ENCODE measurements around the gene TPMT.

TPMT gene

DNA sequence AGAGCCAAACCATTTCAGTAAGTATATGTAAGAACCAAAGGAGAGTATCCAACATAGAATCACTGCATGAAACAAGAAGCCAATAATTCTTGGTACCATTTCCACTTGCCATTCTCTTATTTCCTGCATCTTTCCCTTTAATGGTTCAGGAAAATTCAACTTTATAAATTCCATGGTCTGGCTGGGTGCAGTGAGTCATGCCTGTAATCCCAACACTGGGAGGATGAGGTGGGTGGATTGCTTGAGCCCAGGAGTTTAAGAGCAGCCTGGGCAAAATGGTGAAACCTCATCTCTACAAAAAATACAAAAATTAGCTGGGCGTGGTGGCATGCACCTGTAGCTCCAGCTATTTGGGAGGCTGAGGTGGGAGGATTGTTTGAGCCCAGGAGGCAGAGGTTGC lies 53.6 kb downstream of the TPMT start:
- H3K4me1 ChIP-seq (ENCODE audit: low read length): no peaks in the 10 kb centered on the region
- no peak overlapping the region for H3K27ac ChIP-seq (ENCODE audit: low read length)
- H3K4me2 ChIP-seq (ENCODE audit: low read depth, low read length): no peak overlapping the region
- H4K20me1 ChIP-seq (ENCODE audit: insufficient read depth, low read length): no peaks in the 10 kb centered on the region
- no peak overlapping the region for H3K4me3 ChIP-seq (ENCODE audit: low read length)
- TF ChIP-seq CTCF (IDR thresholded peaks at IDR 0.05; ENCODE audit: low read length) (no peak), EZH2phosphoT487 (IDR thresholded peaks at IDR 0.05; ENCODE audit: low read length) (no peak), EZH2 (optimal IDR thresholded peaks at IDR 0.05; ENCODE audit: low read depth, low read length) (no peak)
- no peaks in the 10 kb centered on the region for H3K27me3 ChIP-seq (replicated peaks; ENCODE audit: insufficient read depth, low read length)
- H3K9me2 ChIP-seq (replicated peaks; ENCODE audit: insufficient read depth, low read length): no peaks in the 10 kb centered on the region
- no peak for DNase-seq
- H2AFZ ChIP-seq (ENCODE audit: low read length): no peak overlapping the region
- H3K36me3 ChIP-seq (replicated peaks; ENCODE audit: insufficient read depth, low read length): no peaks in the 10 kb centered on the region
- no peaks in the 10 kb centered on the region for H3K9me3 ChIP-seq (replicated peaks; ENCODE audit: insufficient read depth, low read length)
- H3F3A ChIP-seq (ENCODE audit: insufficient read depth, low read length): no peaks in the 10 kb centered on the region
- no peaks in the 10 kb centered on the region for H3K79me2 ChIP-seq (ENCODE audit: low read length)
- no peak overlapping the region for H3K9ac ChIP-seq (ENCODE audit: low read length)

DNA sequence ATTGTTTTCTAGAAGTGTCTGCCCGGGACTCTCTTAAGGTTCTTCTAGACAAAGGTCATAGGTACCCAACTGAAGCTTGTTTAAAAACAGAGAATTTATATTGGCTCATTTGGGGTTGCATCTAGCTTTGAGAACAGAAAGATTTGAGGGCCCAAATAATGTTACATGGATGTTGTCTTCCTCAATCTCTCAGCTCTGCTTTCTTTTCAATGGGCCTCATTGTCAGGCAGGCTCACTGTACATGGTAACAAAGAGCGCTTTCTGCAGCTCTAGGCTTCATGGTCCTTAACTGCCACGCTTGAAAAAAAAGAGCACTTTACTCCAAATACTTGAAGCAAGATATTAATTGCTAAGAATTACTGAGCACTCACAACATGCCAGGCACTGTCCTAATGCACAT lies 54.6 kb downstream of the TPMT start:
- Histone ChIP-seq H3K4me2 (ENCODE audit: low read depth, low read length) (no peak overlapping the region), H2AFZ (ENCODE audit: low read length) (no peak overlapping the region)
- no peak for TF ChIP-seq EZH2phosphoT487 (IDR thresholded peaks at IDR 0.05; ENCODE audit: low read length)
- no peak for TF ChIP-seq CTCF (IDR thresholded peaks at IDR 0.05; ENCODE audit: low read length)
- TF ChIP-seq EZH2 (optimal IDR thresholded peaks at IDR 0.05; ENCODE audit: low read depth, low read length): no peak

DNA sequence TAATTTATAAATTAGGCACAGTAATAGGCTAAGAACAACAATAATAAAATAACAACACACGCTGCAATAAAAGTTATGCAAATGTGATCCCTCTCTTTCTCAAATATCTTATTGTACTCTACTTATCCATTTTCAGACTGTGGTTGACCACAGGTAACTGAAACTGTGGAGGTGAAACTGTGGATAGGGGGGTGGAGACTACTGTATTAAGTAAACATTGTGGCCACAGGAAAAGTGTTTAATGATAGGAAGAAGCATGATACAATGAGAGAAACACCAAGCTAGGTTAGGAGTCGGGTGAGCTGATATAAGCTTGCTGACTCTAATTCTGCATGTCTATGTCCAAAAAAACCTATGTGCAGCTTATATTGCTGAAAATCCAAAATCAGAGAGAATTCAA lies 55.4 kb downstream of the TPMT start:
- DNase-seq: no peak
- H3K79me2 ChIP-seq (ENCODE audit: low read length): no peaks in the 10 kb centered on the region

More for the DNA sequence above, 54.6 kb downstream of the TPMT start:
- no peaks in the 10 kb centered on the region for H3K9me3 ChIP-seq (replicated peaks; ENCODE audit: insufficient read depth, low read length)
- H3K79me2 ChIP-seq (ENCODE audit: low read length): no peaks in the 10 kb centered on the region
- H3K36me3 ChIP-seq (replicated peaks; ENCODE audit: insufficient read depth, low read length): no peaks in the 10 kb centered on the region
- H4K20me1 ChIP-seq (ENCODE audit: insufficient read depth, low read length): no peaks in the 10 kb centered on the region
- H3K4me3 ChIP-seq (ENCODE audit: low read length): no peak overlapping the region
- no peak overlapping the region for H3K9ac ChIP-seq (ENCODE audit: low read length)
- no peaks in the 10 kb centered on the region for H3K9me2 ChIP-seq (replicated peaks; ENCODE audit: insufficient read depth, low read length)
- H3K27ac ChIP-seq (ENCODE audit: low read length): no peak overlapping the region
- H3K27me3 ChIP-seq (replicated peaks; ENCODE audit: insufficient read depth, low read length): no peaks in the 10 kb centered on the region
- DNase-seq: no peak
- no peaks in the 10 kb centered on the region for H3K4me1 ChIP-seq (ENCODE audit: low read length)
- no peaks in the 10 kb centered on the region for H3F3A ChIP-seq (ENCODE audit: insufficient read depth, low read length)

More for the DNA sequence above, 55.4 kb downstream of the TPMT start:
- Histone ChIP-seq H3K4me2 (ENCODE audit: low read depth, low read length) (no peak overlapping the region), H3K9me2 (replicated peaks; ENCODE audit: insufficient read depth, low read length) (no peaks in the 10 kb centered on the region), H3K9me3 (replicated peaks; ENCODE audit: insufficient read depth, low read length) (no peaks in the 10 kb centered on the region), H3F3A (ENCODE audit: insufficient read depth, low read length) (no peaks in the 10 kb centered on the region), H3K36me3 (replicated peaks; ENCODE audit: insufficient read depth, low read length) (no peaks in the 10 kb centered on the region), H3K4me3 (ENCODE audit: low read length) (no peak overlapping the region), H3K27me3 (replicated peaks; ENCODE audit: insufficient read depth, low read length) (no peaks in the 10 kb centered on the region), H2AFZ (ENCODE audit: low read length) (no peak overlapping the region), H4K20me1 (ENCODE audit: insufficient read depth, low read length) (no peaks in the 10 kb centered on the region), H3K27ac (ENCODE audit: low read length) (no peak overlapping the region), H3K9ac (ENCODE audit: low read length) (no peak overlapping the region), H3K4me1 (ENCODE audit: low read length) (no peaks in the 10 kb centered on the region)
- TF ChIP-seq CTCF (IDR thresholded peaks at IDR 0.05; ENCODE audit: low read length) (no peak), EZH2 (optimal IDR thresholded peaks at IDR 0.05; ENCODE audit: low read depth, low read length) (no peak), EZH2phosphoT487 (IDR thresholded peaks at IDR 0.05; ENCODE audit: low read length) (no peak)
